Measurements from ENCODE around the gene ELAVL2. TPM values are rescaled to one million over a fixed set of nuclear protein-coding genes. Genes with fewer than 3 reads are reported as not detected.

ELAVL2 gene
- total RNA-seq, 1 experiment from 2014 or later: not detected

DNA sequence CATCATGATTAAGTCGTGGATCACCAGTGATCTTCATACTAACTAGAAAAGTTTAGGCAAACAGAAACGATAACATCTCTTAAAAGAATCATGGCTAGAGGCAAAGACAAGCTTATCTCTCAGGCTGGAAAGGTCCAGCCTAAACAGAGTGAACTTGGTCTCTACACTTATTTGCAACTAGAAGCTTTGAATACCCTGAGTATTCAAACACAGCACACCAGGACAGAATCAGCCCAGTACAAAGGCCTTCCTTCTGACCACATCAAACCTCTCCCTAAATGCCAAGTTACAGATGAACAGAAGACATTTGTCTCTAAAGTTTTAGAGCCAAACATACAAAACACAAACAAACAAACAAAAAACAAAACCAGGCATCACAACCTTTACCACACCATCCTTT lies 57.2 kb downstream of the ELAVL2 start:
- Histone ChIP-seq H3K4me3 (no peak overlapping the region), H3K36me3 (ENCODE audit: low read depth) (no peaks in the 10 kb centered on the region), H3K27ac (no peak overlapping the region), H3F3A (ENCODE audit: insufficient read depth, low read depth) (no peaks in the 10 kb centered on the region), H3K9me3 (ENCODE audit: insufficient read depth, low read depth) (no peaks in the 10 kb centered on the region), H4K20me1 (ENCODE audit: insufficient read depth) (no peaks in the 10 kb centered on the region), H3K9me2 (ENCODE audit: insufficient read depth) (no peaks in the 10 kb centered on the region), H3K27me3 (ENCODE audit: insufficient read depth, low read depth) (no peaks in the 10 kb centered on the region), H3K4me2 (no peak overlapping the region), H3K4me1 (replicated peaks; ENCODE audit: insufficient read depth) (no peaks in the 10 kb centered on the region), H2AFZ (no peak overlapping the region), H3K79me2 (ENCODE audit: low read depth) (no peaks in the 10 kb centered on the region)
- ChIA-PET CTCF (no interaction called here), POLR2A (ENCODE audit: unreplicated experiment) (no interaction called here)
- intact Hi-C loops (cut with micrococcal nuclease; ENCODE audit: unreplicated experiment): no loop called here
- BruUV-seq (replicated peaks): no TSS peak
- TF ChIP-seq EZH2 (IDR thresholded peaks at IDR 0.05; ENCODE audit: low read depth): no peak
- TF ChIP-seq CTCF (conservative IDR thresholded peaks at IDR 0.05): no peak
- no peak for DNase-seq

- H3F3A ChIP-seq (ENCODE audit: insufficient read depth, low read depth): no peaks in the 10 kb centered on the region
- TF ChIP-seq EZH2 (IDR thresholded peaks at IDR 0.05; ENCODE audit: low read depth) (no peak), CTCF (conservative IDR thresholded peaks at IDR 0.05) (no peak)
- no peaks in the 10 kb centered on the region for H3K79me2 ChIP-seq (ENCODE audit: low read depth)
- BruUV-seq (replicated peaks): no TSS peak
- H3K4me3 ChIP-seq: no peak overlapping the region
- ChIA-PET POLR2A (ENCODE audit: unreplicated experiment) (no interaction called here), CTCF (no interaction called here)
- H4K20me1 ChIP-seq (ENCODE audit: insufficient read depth): no peaks in the 10 kb centered on the region
- no peak for DNase-seq
- H3K27ac ChIP-seq: no peak overlapping the region
- H3K9me2 ChIP-seq (ENCODE audit: insufficient read depth): no peaks in the 10 kb centered on the region
- H3K27me3 ChIP-seq (ENCODE audit: insufficient read depth, low read depth): no peaks in the 10 kb centered on the region
- no peaks in the 10 kb centered on the region for H3K9me3 ChIP-seq (ENCODE audit: insufficient read depth, low read depth)
- no peaks in the 10 kb centered on the region for H3K36me3 ChIP-seq (ENCODE audit: low read depth)
- intact Hi-C loops (cut with micrococcal nuclease; ENCODE audit: unreplicated experiment): no loop called here
- H2AFZ ChIP-seq: no peak overlapping the region
- H3K4me2 ChIP-seq: no peak overlapping the region
- H3K4me1 ChIP-seq (replicated peaks; ENCODE audit: insufficient read depth): no peaks in the 10 kb centered on the region
Measured at GRCh38 chr9:23766613-23767012, 59.4 kb downstream of the ELAVL2 start.

DNA sequence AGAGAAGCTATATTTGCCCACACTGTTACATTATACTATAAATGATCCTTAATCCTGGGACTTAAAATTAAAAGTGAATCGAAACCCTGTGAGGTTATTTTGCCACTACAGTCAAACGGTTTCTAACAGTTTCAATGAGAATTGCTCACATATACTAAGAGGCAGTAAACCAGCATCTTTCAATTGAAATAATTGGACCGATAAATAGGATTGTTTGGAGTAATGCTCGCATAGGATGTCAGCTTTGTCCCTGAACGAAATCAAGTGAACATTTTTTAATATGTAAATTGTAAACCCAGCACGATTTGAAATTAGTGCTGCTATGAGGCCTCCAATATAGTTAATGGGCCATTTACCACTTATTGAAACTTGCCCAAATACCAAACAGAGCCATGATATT lies 60.5 kb downstream of the ELAVL2 start:
- Histone ChIP-seq H3F3A (ENCODE audit: insufficient read depth, low read depth) (no peaks in the 10 kb centered on the region), H3K27me3 (ENCODE audit: insufficient read depth, low read depth) (no peaks in the 10 kb centered on the region), H3K4me2 (no peak overlapping the region), H3K4me1 (replicated peaks; ENCODE audit: insufficient read depth) (no peaks in the 10 kb centered on the region), H3K9me2 (ENCODE audit: insufficient read depth) (no peaks in the 10 kb centered on the region), H3K36me3 (ENCODE audit: low read depth) (no peaks in the 10 kb centered on the region), H3K4me3 (no peak overlapping the region), H2AFZ (no peak overlapping the region), H3K27ac (no peak overlapping the region), H3K9me3 (ENCODE audit: insufficient read depth, low read depth) (no peaks in the 10 kb centered on the region), H3K79me2 (ENCODE audit: low read depth) (no peaks in the 10 kb centered on the region), H4K20me1 (ENCODE audit: insufficient read depth) (no peaks in the 10 kb centered on the region)
- no peak for DNase-seq
- TF ChIP-seq CTCF (conservative IDR thresholded peaks at IDR 0.05): no peak
- TF ChIP-seq EZH2 (IDR thresholded peaks at IDR 0.05; ENCODE audit: low read depth): no peak
- ChIA-PET POLR2A (ENCODE audit: unreplicated experiment) (no interaction called here), CTCF (no interaction called here)
- BruUV-seq (replicated peaks): no TSS peak
- intact Hi-C loops (cut with micrococcal nuclease; ENCODE audit: unreplicated experiment): no loop called here
